Measurements from ENCODE around the gene RABL3.

- TF ChIP-seq CTCF (IDR thresholded peaks at IDR 0.05): no peak
- no peak for TF ChIP-seq EP300 (IDR thresholded peaks at IDR 0.05)
Observed at GRCh38 chr3:120742198-120742848, at the start of gene RABL3, which contains the start of gene GTF2E1.
